DND-41 (cell line): ENCODE measurements around the gene DNAH14.
A peak's percentile ranks its signal among the peaks of the same experiment; 100 is the strongest.

Experiments
- ATAC-seq: fragments of 200-7000 bp; cut with Tn5 transposase; 3 replicates; pipeline ENCODE4 v1.9.1; 2021; ENCODE audit warnings: low read depth; ENCODE audit not compliant: insufficient read depth
- DNase-seq: peaks from one replicate; pipeline ENCODE4 v3.0.0-alpha.2; 2020
- H2AFZ ChIP-seq: 2 replicates; pipeline ENCODE4 v1.6.0; 2012; ENCODE audit warnings: low read depth, low read length
- H3K27ac ChIP-seq: 2 replicates; pipeline ENCODE4 v1.5.1; 2012; ENCODE audit warnings: low read length, inconsistent platforms
- H3K27me3 ChIP-seq: fragments of 200-600 bp; sonication (generic); 2 replicates; pipeline ENCODE4 v1.6.0; 2012; ENCODE audit warnings: low read length, mild to moderate bottlenecking, inconsistent platforms; ENCODE audit not compliant: insufficient read depth, poor library complexity
- H3K36me3 ChIP-seq: 2 replicates; pipeline ENCODE4 v1.5.1; 2012; ENCODE audit warnings: low read length, inconsistent platforms; ENCODE audit not compliant: insufficient read depth
- H3K4me1 ChIP-seq: 2 replicates; pipeline ENCODE4 v1.5.1; 2012; ENCODE audit warnings: mild to moderate bottlenecking, low read length; ENCODE audit not compliant: insufficient read depth
- H3K4me2 ChIP-seq: 2 replicates; pipeline ENCODE4 v1.6.0; 2012; ENCODE audit warnings: mild to moderate bottlenecking, moderate library complexity, low read length, inconsistent platforms; ENCODE audit not compliant: insufficient read depth
- H3K4me3 ChIP-seq, 2 experiments: fragments of 200-600 bp in 1 of 2; shearing (Covaris generic) in 1 of 2; 2 replicates each; pipeline ENCODE4 v1.5.1; 2012 to 2016; ENCODE audit warnings: inconsistent platforms in 2 of 2, low read length in 2 of 2, mild to moderate bottlenecking in 2 of 2, low read depth in 1 of 2, moderate library complexity in 1 of 2
- H3K79me2 ChIP-seq: 2 replicates; pipeline ENCODE4 v1.6.0; 2012; ENCODE audit warnings: low read length, inconsistent platforms; ENCODE audit not compliant: insufficient read depth
- H3K9ac ChIP-seq: 2 replicates; pipeline ENCODE4 v1.6.0; 2012; ENCODE audit warnings: low read depth, mild to moderate bottlenecking, inconsistent platforms, low read length, moderate library complexity
- H3K9me3 ChIP-seq: 2 replicates; pipeline ENCODE4 v1.5.1; 2012; ENCODE audit warnings: low read length, moderate library complexity, mild to moderate bottlenecking, inconsistent platforms; ENCODE audit not compliant: insufficient read depth, severe bottlenecking
- H4K20me1 ChIP-seq: 2 replicates; pipeline ENCODE4 v1.6.0; 2012; ENCODE audit warnings: low read length; ENCODE audit not compliant: insufficient read depth
- EZH2 ChIP-seq: IDR thresholded peaks from 3 replicates; pipeline ENCODE4 v1.6.1; 2012; ENCODE audit warnings: borderline replicate concordance, low read depth, mild to moderate bottlenecking, moderate library complexity, low read length, inconsistent platforms; ENCODE audit not compliant: severe bottlenecking
- TF ChIP-seq, protein P1 (sequence below): IDR thresholded peaks from 2 replicates; pipeline ENCODE4 v1.5.1; 2012; ENCODE audit warnings: borderline replicate concordance, low read length, moderate library complexity, mild to moderate bottlenecking; ENCODE audit not compliant: poor library complexity, severe bottlenecking; ENCODE audit errors: extremely low read depth

The DNAH14 gene

DNA sequence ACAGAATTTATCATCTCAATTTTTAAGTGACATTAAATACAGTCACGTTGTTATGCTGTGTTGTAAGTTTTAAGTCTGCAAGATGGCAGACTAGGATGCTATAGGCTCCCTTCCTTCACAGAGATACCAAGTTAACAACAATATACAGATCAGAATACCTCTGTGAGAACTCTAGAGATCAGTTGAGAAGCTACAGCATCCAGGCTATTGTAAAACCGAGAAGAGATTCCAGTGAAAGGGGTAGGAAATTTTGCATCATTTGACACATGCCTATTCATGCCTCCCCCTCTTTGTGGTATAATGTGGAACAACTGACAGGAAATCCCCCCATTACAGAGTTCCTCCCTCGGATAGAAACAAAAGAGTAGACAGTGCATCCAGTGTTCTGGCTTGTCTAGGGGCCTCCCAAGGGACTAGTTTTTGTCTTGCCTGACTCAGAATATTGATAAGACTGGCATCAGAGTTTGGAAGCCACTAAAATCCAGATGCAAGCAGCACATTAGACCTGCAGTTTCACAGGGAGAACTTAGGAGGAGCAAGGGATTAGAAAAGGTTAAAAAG, 417.7 kb downstream of the DNAH14 start:
- Histone ChIP-seq H3K36me3 (no peaks in the 10 kb centered on the region), H3K4me2 (peak overlapping the region; percentile 29; the same call in 1 of the 2 replicates), H3K27ac (0 out of 2 replicates have a peak overlapping the region, but pooled peaks have one; percentile 26), H3K4me3 (no peak overlapping the region), H3K27me3 (peaks cover 3% of the 10 kb centered on the region), H4K20me1 (no peaks in the 10 kb centered on the region), H3K79me2 (no peaks in the 10 kb centered on the region), H3K9me3 (no peaks in the 10 kb centered on the region), H2AFZ (peak overlapping the region; percentile 21), H3K4me1 (peaks cover 11% of the 10 kb centered on the region), H3K9ac (no peak overlapping the region)
- no peak for TF ChIP-seq EZH2
- TF ChIP-seq, protein P1, sequence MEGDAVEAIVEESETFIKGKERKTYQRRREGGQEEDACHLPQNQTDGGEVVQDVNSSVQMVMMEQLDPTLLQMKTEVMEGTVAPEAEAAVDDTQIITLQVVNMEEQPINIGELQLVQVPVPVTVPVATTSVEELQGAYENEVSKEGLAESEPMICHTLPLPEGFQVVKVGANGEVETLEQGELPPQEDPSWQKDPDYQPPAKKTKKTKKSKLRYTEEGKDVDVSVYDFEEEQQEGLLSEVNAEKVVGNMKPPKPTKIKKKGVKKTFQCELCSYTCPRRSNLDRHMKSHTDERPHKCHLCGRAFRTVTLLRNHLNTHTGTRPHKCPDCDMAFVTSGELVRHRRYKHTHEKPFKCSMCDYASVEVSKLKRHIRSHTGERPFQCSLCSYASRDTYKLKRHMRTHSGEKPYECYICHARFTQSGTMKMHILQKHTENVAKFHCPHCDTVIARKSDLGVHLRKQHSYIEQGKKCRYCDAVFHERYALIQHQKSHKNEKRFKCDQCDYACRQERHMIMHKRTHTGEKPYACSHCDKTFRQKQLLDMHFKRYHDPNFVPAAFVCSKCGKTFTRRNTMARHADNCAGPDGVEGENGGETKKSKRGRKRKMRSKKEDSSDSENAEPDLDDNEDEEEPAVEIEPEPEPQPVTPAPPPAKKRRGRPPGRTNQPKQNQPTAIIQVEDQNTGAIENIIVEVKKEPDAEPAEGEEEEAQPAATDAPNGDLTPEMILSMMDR = no peak
- peak; percentile 16 for DNase-seq
- ATAC-seq = peak; percentile 73

GRCh38 chr1:225348400-225348799, 418.9 kb downstream of the DNAH14 start:
- Histone ChIP-seq H2AFZ (no peak overlapping the region), H3K27me3 (peaks cover 3% of the 10 kb centered on the region), H3K79me2 (no peaks in the 10 kb centered on the region), H3K9ac (no peak overlapping the region), H3K4me1 (peaks cover 11% of the 10 kb centered on the region), H3K9me3 (no peaks in the 10 kb centered on the region), H3K4me2 (no peak overlapping the region), H3K27ac (no peak overlapping the region), H3K4me3 (no peak overlapping the region), H4K20me1 (no peaks in the 10 kb centered on the region), H3K36me3 (no peaks in the 10 kb centered on the region)
- DNase-seq (no peak), ATAC-seq (no peak)
- TF ChIP-seq, protein P1 = no peak
- no peak for TF ChIP-seq EZH2

DNA sequence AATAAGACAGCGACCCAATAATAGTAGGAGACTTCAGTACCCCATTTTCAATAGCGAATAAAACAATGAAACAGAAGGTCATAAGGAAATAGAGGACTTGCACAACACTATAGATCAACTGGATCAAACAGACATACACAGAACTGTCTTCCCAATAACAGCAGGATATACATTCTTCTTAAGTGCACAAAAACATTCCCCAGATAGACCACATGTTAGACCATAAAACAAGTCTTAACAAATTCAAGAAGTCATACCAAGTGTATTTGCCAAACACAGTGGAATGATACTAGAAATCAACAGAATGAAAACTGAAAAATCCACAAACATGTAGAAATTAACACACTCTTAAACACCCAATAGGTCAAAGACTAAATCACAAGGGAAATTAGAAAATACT, 420.4 kb downstream of the DNAH14 start:
- no peaks in the 10 kb centered on the region for H3K9me3 ChIP-seq
- H3K27me3 ChIP-seq = peaks cover 6% of the 10 kb centered on the region
- DNase-seq (no peak), ATAC-seq (no peak)
- no peak overlapping the region for H3K9ac ChIP-seq
- H3K4me1 ChIP-seq = peaks cover 11% of the 10 kb centered on the region
- no peak overlapping the region for H3K4me3 ChIP-seq
- H3K36me3 ChIP-seq = no peaks in the 10 kb centered on the region
- no peak for TF ChIP-seq EZH2
- TF ChIP-seq, protein P1 = no peak
- no peak overlapping the region for H2AFZ ChIP-seq
- no peaks in the 10 kb centered on the region for H4K20me1 ChIP-seq
- H3K27ac ChIP-seq = no peak overlapping the region
- H3K4me2 ChIP-seq = no peak overlapping the region
- H3K79me2 ChIP-seq = no peaks in the 10 kb centered on the region

GRCh38 chr1:225350872-225351271, 421.4 kb downstream of the DNAH14 start:
- TF ChIP-seq, protein P1 = no peak
- no peak for TF ChIP-seq EZH2
- Histone ChIP-seq H3K4me3 (no peak overlapping the region), H3K27me3 (peaks cover 8% of the 10 kb centered on the region), H4K20me1 (no peaks in the 10 kb centered on the region), H3K4me1 (peaks cover 11% of the 10 kb centered on the region), H3K79me2 (no peaks in the 10 kb centered on the region), H3K9me3 (no peaks in the 10 kb centered on the region), H3K9ac (no peak overlapping the region), H3K36me3 (no peaks in the 10 kb centered on the region), H3K4me2 (no peak overlapping the region), H3K27ac (no peak overlapping the region), H2AFZ (no peak overlapping the region)
- no peak for ATAC-seq
- DNase-seq = no peak
